T-cell (primary cell): ENCODE measurements around the gene TMED9. TPM values are rescaled to one million over a fixed set of nuclear protein-coding genes. Genes with fewer than 3 reads are reported as not detected.

Experiments
- ATAC-seq, 4 experiments: fragments of 200-7000 bp in 3 of 4; fragments of 150-1000 bp in 1 of 4; cut with Tn5 transposase; replicated peaks in 1 of 4; 1 replicate in 3 of 4; 2 replicates in 1 of 4; pipeline ENCODE4 v1.10.0; 2021; ENCODE audit warnings: moderate library complexity in 3 of 4, mild to moderate bottlenecking in 2 of 4, moderate number of reproducible peaks in 1 of 4
- CTCF ChIA-PET, 2 donors: fragments of 300-600 bp; sonication (Branson Sonifier 250); formaldehyde crosslinking; loops; one replicate each; lab custom pipeline; 2022; ENCODE audit warnings: antibody characterized with exemption in 2 of 2; lab: Charles Lee
- POLR2A ChIA-PET, 2 donors: fragments of 300-600 bp; sonication (Branson Sonifier 250); formaldehyde crosslinking; loops; one replicate each; lab custom pipeline; 2022; ENCODE audit warnings: antibody characterized with exemption in 2 of 2; lab: Charles Lee
- DNase-seq, 35 experiments: peaks; one replicate each; pipeline versions ENCODE4 v3.0.0 to v3.0.0-alpha.2; 2013 to 2023
- H3K27ac ChIP-seq: one replicate; pipeline ENCODE4 v1.5.1; 2013; ENCODE audit warnings: low read length
- H3K27me3 ChIP-seq, 2 experiments: replicated peaks in 1 of 2; 1 replicate in 1 of 2; 2 replicates in 1 of 2; pipeline versions ENCODE4 v1.6.1 to v1.7.0; 2013; ENCODE audit warnings: low read length in 1 of 2, mixed read lengths in 1 of 2; ENCODE audit not compliant: control insufficient read depth in 2 of 2, insufficient read depth in 2 of 2; ENCODE audit errors: extremely low read depth in 1 of 2
- H3K36me3 ChIP-seq, 2 donors: 1 replicate in 1 of 2; 2 replicates in 1 of 2; pipeline versions ENCODE4 v1.6.1 to v1.7.0; 2013; ENCODE audit warnings: low read length in 1 of 2; ENCODE audit not compliant: control insufficient read depth in 2 of 2, insufficient read depth in 1 of 2; ENCODE audit errors: extremely low read depth in 1 of 2
- H3K4me1 ChIP-seq, 2 experiments: 1 replicate in 1 of 2; 2 replicates in 1 of 2; pipeline versions ENCODE4 v1.6.1 to v1.7.0; 2013; ENCODE audit warnings: low read length in 2 of 2, mixed read lengths in 1 of 2; ENCODE audit not compliant: insufficient read depth in 2 of 2, control insufficient read depth in 1 of 2; ENCODE audit errors: extremely low read depth in 1 of 2
- H3K4me3 ChIP-seq, 2 donors: 1 replicate in 1 of 2; 2 replicates in 1 of 2; pipeline versions ENCODE4 v1.5.1 to v1.7.0; 2013; ENCODE audit warnings: mild to moderate bottlenecking in 2 of 2, low read length in 1 of 2, moderate library complexity in 1 of 2; ENCODE audit not compliant: control insufficient read depth in 1 of 2; ENCODE audit errors: extremely low read depth in 1 of 2
- H3K9me3 ChIP-seq: 2 replicates; pipeline ENCODE4 v1.7.0; 2013
- H3K27ac Mint-ChIP-seq, 2 donors: one replicate each; pipeline ENCODE4 v1.8.0; 2020 to 2021; ENCODE audit warnings: mild to moderate bottlenecking in 2 of 2, mixed read lengths in 2 of 2
- H3K27me3 Mint-ChIP-seq, 2 donors: one replicate each; pipeline ENCODE4 v1.8.0; 2021 to 2022; ENCODE audit warnings: mixed read lengths in 2 of 2
- H3K36me3 Mint-ChIP-seq: one replicate; pipeline ENCODE4 v1.8.0; 2021; ENCODE audit warnings: mixed read lengths
- H3K4me1 Mint-ChIP-seq, 3 donors: one replicate each; pipeline ENCODE4 v1.8.0; 2020 to 2022; ENCODE audit warnings: mixed read lengths in 3 of 3, mild to moderate bottlenecking in 1 of 3
- H3K4me3 Mint-ChIP-seq, 3 donors: one replicate each; pipeline ENCODE4 v1.8.0; 2020 to 2022; ENCODE audit warnings: mild to moderate bottlenecking in 3 of 3, mixed read lengths in 3 of 3, moderate library complexity in 3 of 3
- H3K9me3 Mint-ChIP-seq, 3 donors: one replicate each; pipeline ENCODE4 v1.8.0; 2020 to 2022; ENCODE audit warnings: mixed read lengths in 3 of 3
- WGBS: methylation state at CpG from one replicate; pipeline ENCODE4 v1.1.5; 2013; ENCODE audit warnings: missing lambda C conversion rate; ENCODE audit not compliant: insufficient coverage; 5-methylcytosine and 5-hydroxymethylcytosine counted together
- total RNA-seq, 35 experiments: library from RNA in 6 of 35; stranded (reverse) in 6 of 35; fragments of 120-200 nt in 1 of 35; gene quantifications; one replicate each; pipeline versions ENCODE4 v1.2.1 to v1.2.4 and lab custom pipeline; 2013 to 2026

The TMED9 gene
- total RNA-seq, 5 donors from 2014 or later (not counting 1 experiment from before 2014, with no cell fraction given), result 51.2 to 96.1 (median 84.8) TPM

- CTCF ChIA-PET, result no interaction called here
- Mint-ChIP-seq H3K9me3 (no peaks in the 10 kb centered on the region), H3K4me3 (no peak overlapping the region), H3K27me3 (no peaks in the 10 kb centered on the region), H3K36me3 (peaks cover 6% of the 10 kb centered on the region), H3K4me1 (peaks cover 10 to 25% (median 21%) of the 10 kb centered on the region in 3 donors), H3K27ac (no peak overlapping the region)
- no peak overlapping the region for H3K27ac ChIP-seq
- peaks cover 0 to 11% of the 10 kb centered on the region in 2 experiments for H3K4me1 ChIP-seq
- H3K36me3 ChIP-seq, result peaks cover 6 to 7% of the 10 kb centered on the region in 2 donors
- 90% methylated on average over 14 of the region's 21 CpGs for whole genome bisulfite sequencing
- DNase-seq, result no peak
- H3K9me3 ChIP-seq, result no peaks in the 10 kb centered on the region
- no peak overlapping the region for H3K4me3 ChIP-seq
- no peak for ATAC-seq
- no peaks in the 10 kb centered on the region for H3K27me3 ChIP-seq
- POLR2A ChIA-PET, result no interaction called here
Observed at GRCh38 chr5:177609076-177610059, 17.4 kb downstream of the TMED9 start.

GRCh38 chr5:177610131-177610769, 18.2 kb downstream of the TMED9 start:
- Histone ChIP-seq H3K9me3 (no peaks in the 10 kb centered on the region), H3K36me3 (peaks cover 6 to 7% of the 10 kb centered on the region in 2 donors), H3K27ac (no peak overlapping the region), H3K27me3 (no peaks in the 10 kb centered on the region), H3K4me1 (peaks cover 0 to 11% of the 10 kb centered on the region in 2 experiments), H3K4me3 (no peak overlapping the region)
- CTCF ChIA-PET, result no interaction called here
- Mint-ChIP-seq H3K27ac (no peak overlapping the region), H3K9me3 (no peaks in the 10 kb centered on the region), H3K4me1 (peaks cover 8 to 22% (median 21%) of the 10 kb centered on the region in 3 donors), H3K27me3 (no peaks in the 10 kb centered on the region), H3K36me3 (peaks cover 6% of the 10 kb centered on the region), H3K4me3 (no peak overlapping the region)
- DNase-seq, result no peak
- no peak for ATAC-seq
- POLR2A ChIA-PET, result no interaction called here
- 94% methylated on average over 7 of the region's 13 CpGs for WGBS

GRCh38 chr5:177610770-177611445, 18.9 kb downstream of the TMED9 start:
- Histone ChIP-seq H3K27me3 (no peaks in the 10 kb centered on the region), H3K36me3 (peaks cover 6 to 7% of the 10 kb centered on the region in 2 donors), H3K4me1 (peaks cover 0 to 11% of the 10 kb centered on the region in 2 experiments), H3K9me3 (no peaks in the 10 kb centered on the region), H3K27ac (no peak overlapping the region), H3K4me3 (no peak overlapping the region)
- peaks cover 8 to 16% (median 16%) of the 10 kb centered on the region in 3 donors for H3K4me1 Mint-ChIP-seq
- no peak for DNase-seq
- WGBS, result no CpG with 5 or more reads among the region's 4 CpGs
- no peak overlapping the region for H3K4me3 Mint-ChIP-seq
- no peaks in the 10 kb centered on the region for H3K9me3 Mint-ChIP-seq
- H3K36me3 Mint-ChIP-seq, result peaks cover 6% of the 10 kb centered on the region
- no peaks in the 10 kb centered on the region for H3K27me3 Mint-ChIP-seq
- ATAC-seq, result no peak
- ChIA-PET POLR2A (no interaction called here), CTCF (interaction anchor here in 1 of 2 donors (0.6 kb wide), 1 partner anchor 450 kb away, joined by 6 read pairs; no protein-coding TSS in a partner anchor)
- H3K27ac Mint-ChIP-seq, result no peak overlapping the region

GRCh38 chr5:177611446-177612214, 19.6 kb downstream of the TMED9 start:
- Mint-ChIP-seq H3K27ac (peak overlapping the region in 1 of 2 donors; percentile 25), H3K9me3 (no peaks in the 10 kb centered on the region), H3K36me3 (peaks cover 4% of the 10 kb centered on the region), H3K4me1 (peaks cover 8 to 11% (median 9%) of the 10 kb centered on the region in 3 donors), H3K27me3 (no peaks in the 10 kb centered on the region), H3K4me3 (no peak overlapping the region)
- POLR2A ChIA-PET, result no interaction called here
- Histone ChIP-seq H3K9me3 (no peaks in the 10 kb centered on the region), H3K27me3 (no peaks in the 10 kb centered on the region), H3K4me3 (no peak overlapping the region), H3K36me3 (peaks cover 6 to 7% of the 10 kb centered on the region in 2 donors), H3K27ac (no peak overlapping the region), H3K4me1 (peaks cover 0 to 11% of the 10 kb centered on the region in 2 experiments)
- 97% methylated on average over 12 of the region's 15 CpGs for WGBS
- CTCF ChIA-PET, result no interaction called here
- no peak for DNase-seq
- ATAC-seq, result no peak

GRCh38 chr5:177612215-177612673, 20.2 kb downstream of the TMED9 start:
- H3K9me3 Mint-ChIP-seq, result no peaks in the 10 kb centered on the region
- Histone ChIP-seq H3K4me3 (no peak overlapping the region), H3K27me3 (no peaks in the 10 kb centered on the region), H3K27ac (no peak overlapping the region), H3K9me3 (no peaks in the 10 kb centered on the region), H3K4me1 (peaks cover 0 to 7% of the 10 kb centered on the region in 2 experiments), H3K36me3 (peaks cover 6 to 7% of the 10 kb centered on the region in 2 donors)
- POLR2A ChIA-PET, result no interaction called here
- peaks cover 2 to 7% (median 6%) of the 10 kb centered on the region in 3 donors for H3K4me1 Mint-ChIP-seq
- no peak overlapping the region for H3K4me3 Mint-ChIP-seq
- ATAC-seq (no peak), DNase-seq (no peak)
- H3K36me3 Mint-ChIP-seq, result peaks cover 4% of the 10 kb centered on the region
- 86% methylated on average over 5 of the region's 6 CpGs for WGBS
- CTCF ChIA-PET, result no interaction called here
- H3K27ac Mint-ChIP-seq, result peak overlapping the region in 1 of 2 donors; percentile 25
- H3K27me3 Mint-ChIP-seq, result no peaks in the 10 kb centered on the region
